Fibroblast of villous mesenchyme (primary cell): ENCODE results near the gene ADCK2. TPM values are rescaled to one million over a fixed set of nuclear protein-coding genes. Genes with fewer than 3 reads are reported as not detected.
"Not testable (repeated sequence)": the region's sequence is repeated elsewhere in the genome, so short reads cannot be mapped to it uniquely, and the experiment has no call there.

ENCODE experiments used
- DNase-seq: peaks from one replicate; pipeline ENCODE4 v3.0.0-alpha.2; 2010; ENCODE audit warnings: low read depth
- H3K4me3 ChIP-seq: 2 replicates; pipeline ENCODE4 v1.5.1; 2011; ENCODE audit warnings: low read depth, mild to moderate bottlenecking, low read length
- total RNA-seq: library from RNA; depleted of rRNA; stranded (reverse); fragments of >200 nt; gene quantifications from 2 replicates; pipeline ENCODE4 v1.2.3, GENCODE V29; 2012
- TF ChIP-seq, protein P1 (sequence below): IDR thresholded peaks from 2 replicates; pipeline ENCODE4 v1.5.1; 2012; ENCODE audit warnings: low read depth, mild to moderate bottlenecking, low read length; ENCODE audit not compliant: insufficient read depth

ADCK2 gene
- total RNA-seq, 1 donor, result 20.3 TPM

DNA sequence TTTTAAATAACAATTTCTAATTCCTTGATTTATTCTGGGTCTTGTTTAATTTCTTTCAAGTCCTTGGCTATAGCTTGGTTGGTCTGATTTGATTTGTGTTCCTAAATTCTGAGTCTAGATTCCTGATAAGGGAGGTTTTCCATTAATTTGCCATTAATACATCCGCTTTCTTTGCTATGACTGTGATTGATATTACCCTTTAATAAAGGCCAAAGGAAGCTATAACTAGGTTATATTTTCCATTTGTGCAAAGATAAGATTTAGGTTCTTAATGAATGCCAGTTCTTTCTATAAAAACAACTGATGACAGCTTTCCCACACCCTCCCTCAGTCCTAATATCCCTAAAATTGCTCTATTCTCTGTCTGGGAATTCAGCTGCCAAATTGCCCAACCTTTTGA lies 52.0 kb downstream of the ADCK2 start:
- TF ChIP-seq, protein P1, sequence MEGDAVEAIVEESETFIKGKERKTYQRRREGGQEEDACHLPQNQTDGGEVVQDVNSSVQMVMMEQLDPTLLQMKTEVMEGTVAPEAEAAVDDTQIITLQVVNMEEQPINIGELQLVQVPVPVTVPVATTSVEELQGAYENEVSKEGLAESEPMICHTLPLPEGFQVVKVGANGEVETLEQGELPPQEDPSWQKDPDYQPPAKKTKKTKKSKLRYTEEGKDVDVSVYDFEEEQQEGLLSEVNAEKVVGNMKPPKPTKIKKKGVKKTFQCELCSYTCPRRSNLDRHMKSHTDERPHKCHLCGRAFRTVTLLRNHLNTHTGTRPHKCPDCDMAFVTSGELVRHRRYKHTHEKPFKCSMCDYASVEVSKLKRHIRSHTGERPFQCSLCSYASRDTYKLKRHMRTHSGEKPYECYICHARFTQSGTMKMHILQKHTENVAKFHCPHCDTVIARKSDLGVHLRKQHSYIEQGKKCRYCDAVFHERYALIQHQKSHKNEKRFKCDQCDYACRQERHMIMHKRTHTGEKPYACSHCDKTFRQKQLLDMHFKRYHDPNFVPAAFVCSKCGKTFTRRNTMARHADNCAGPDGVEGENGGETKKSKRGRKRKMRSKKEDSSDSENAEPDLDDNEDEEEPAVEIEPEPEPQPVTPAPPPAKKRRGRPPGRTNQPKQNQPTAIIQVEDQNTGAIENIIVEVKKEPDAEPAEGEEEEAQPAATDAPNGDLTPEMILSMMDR, result no peak
- no peak overlapping the region for H3K4me3 ChIP-seq
- DNase-seq, result no peak

GRCh38 chr7:140726281-140726680 lies 53.5 kb downstream of the ADCK2 start:
- TF ChIP-seq, protein P1, result peak; percentile 50
- peak; percentile 33 for DNase-seq
- H3K4me3 ChIP-seq, result no peak overlapping the region

DNA sequence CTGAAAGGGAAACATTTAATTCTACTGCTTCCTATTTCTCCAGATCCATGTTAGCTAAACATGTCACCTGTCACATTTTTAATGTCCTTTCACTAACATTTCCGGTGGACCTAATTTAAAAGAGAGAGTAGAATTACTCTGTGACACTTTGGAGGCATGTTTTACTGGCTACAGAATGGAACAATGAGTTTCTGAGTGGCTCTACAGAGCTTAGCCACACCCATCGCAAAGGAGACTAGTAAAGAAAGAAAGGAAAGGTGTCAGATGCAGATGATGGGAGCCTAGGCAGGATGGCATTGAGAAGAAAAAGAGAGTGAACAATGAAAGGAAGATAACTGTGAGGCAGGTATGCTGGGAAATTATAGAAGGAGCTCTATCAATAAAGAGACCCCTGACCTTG lies 59.7 kb downstream of the ADCK2 start:
- no peak for DNase-seq

DNA sequence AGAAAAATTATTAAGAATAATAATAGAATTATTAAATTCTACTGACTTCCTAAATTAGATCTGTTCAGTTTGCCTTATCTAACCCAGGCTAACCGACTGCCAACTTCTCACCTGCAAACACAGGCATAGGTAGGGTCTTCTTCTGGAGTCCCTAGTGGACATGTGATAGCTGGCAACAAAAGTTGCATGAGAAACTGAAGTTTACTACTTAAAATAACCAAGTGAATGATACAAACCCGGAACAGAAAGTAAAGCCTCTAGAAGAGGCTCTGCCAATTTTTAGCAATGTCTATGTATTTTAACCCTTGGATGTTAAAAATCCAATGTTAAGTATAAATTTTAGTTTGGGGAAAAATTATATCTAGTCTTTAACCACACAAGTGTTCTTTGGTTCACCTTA lies 61.4 kb downstream of the ADCK2 start:
- no peak for DNase-seq
- H3K4me3 ChIP-seq, result no peak overlapping the region
- TF ChIP-seq, protein P1, result no peak

More for the DNA sequence above, 59.7 kb downstream of the ADCK2 start:
- TF ChIP-seq, protein P1, result no peak
- no peak overlapping the region for H3K4me3 ChIP-seq

GRCh38 chr7:140734729-140735128 lies 62.0 kb downstream of the ADCK2 start:
- no peak overlapping the region for H3K4me3 ChIP-seq
- DNase-seq, result no peak
- TF ChIP-seq, protein P1, result no peak

DNA sequence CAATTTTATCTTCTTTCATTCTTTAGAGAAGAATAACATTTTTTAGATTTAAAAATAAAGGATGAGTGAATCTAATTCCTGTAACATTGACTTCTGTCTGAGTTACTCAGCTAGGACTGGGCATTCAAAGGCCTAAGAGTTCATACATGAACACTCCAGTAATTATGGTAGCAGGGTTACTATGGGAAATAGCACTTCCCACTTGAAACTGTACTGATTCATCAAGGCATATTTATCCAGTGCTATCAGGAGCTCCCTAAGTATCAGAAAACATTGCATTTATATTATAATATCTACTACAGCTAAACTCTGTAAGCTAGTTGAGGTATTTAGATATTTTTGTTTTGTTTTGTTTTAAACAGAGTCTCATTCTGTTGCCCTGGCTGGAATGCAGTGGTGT lies 65.5 kb downstream of the ADCK2 start:
- TF ChIP-seq, protein P1, result no peak
- H3K4me3 ChIP-seq, result no peak overlapping the region
- no peak for DNase-seq

- not testable (repeated sequence) for H3K4me3 ChIP-seq, DNase-seq
Observed at GRCh38 chr7:140743255-140743654, 70.5 kb downstream of the ADCK2 start.
